GM12892 (cell line): ENCODE results near the gene ZNF362.

ENCODE experiments used
- DNase-seq: peaks from one replicate; pipeline ENCODE4 v3.0.0; 2011; ENCODE audit not compliant: insufficient read length
- FAIRE-seq: peaks from 2 replicates; lab custom pipeline; 2011; peaks lifted over from hg19 to GRCh38; lab: Jason Lieb, UNC
- POLR2A ChIP-seq: IDR thresholded peaks from 2 replicates; pipeline ENCODE4 v1.6.1; 2011; ENCODE audit warnings: low read depth, low read length, control low read depth
- POLR2AphosphoS5 ChIP-seq: IDR thresholded peaks from 2 replicates; pipeline ENCODE4 v1.6.1; 2011; ENCODE audit warnings: low read depth, low read length, control low read depth
- TAF1 ChIP-seq: IDR thresholded peaks from 2 replicates; pipeline ENCODE4 v1.6.1; 2011; ENCODE audit warnings: low read depth, mild to moderate bottlenecking, control low read depth, low read length, borderline replicate concordance

The ZNF362 gene

GRCh38 chr1:33272509-33272908, 16.2 kb downstream of the ZNF362 start:
- DNase-seq (no peak), FAIRE-seq (no peak)
- TF ChIP-seq POLR2AphosphoS5 (no peak), TAF1 (no peak), POLR2A (no peak)

GRCh38 chr1:33272930-33273329, 16.6 kb downstream of the ZNF362 start:
- FAIRE-seq = no peak
- no peak for TF ChIP-seq POLR2AphosphoS5
- no peak for TF ChIP-seq TAF1
- no peak for TF ChIP-seq POLR2A
- DNase-seq = no peak

GRCh38 chr1:33273406-33273805, 17.1 kb downstream of the ZNF362 start:
- no peak for TF ChIP-seq POLR2A
- no peak for TF ChIP-seq TAF1
- no peak for TF ChIP-seq POLR2AphosphoS5
- no peak for FAIRE-seq
- DNase-seq = no peak

GRCh38 chr1:33273961-33274371, 17.7 kb downstream of the ZNF362 start:
- DNase-seq = no peak
- TF ChIP-seq TAF1 (no peak), POLR2AphosphoS5 (no peak)
- no peak for FAIRE-seq

GRCh38 chr1:33274446-33274845, 18.2 kb downstream of the ZNF362 start:
- DNase-seq = no peak
- FAIRE-seq = no peak
- TF ChIP-seq POLR2A = no peak
- TF ChIP-seq TAF1 = no peak
- no peak for TF ChIP-seq POLR2AphosphoS5

- DNase-seq (no peak), FAIRE-seq (no peak)
- no peak for TF ChIP-seq POLR2A
- TF ChIP-seq POLR2AphosphoS5 = no peak
- TF ChIP-seq TAF1 = no peak
Measured at GRCh38 chr1:33275195-33275594, 18.9 kb downstream of the ZNF362 start.

- DNase-seq (no peak), FAIRE-seq (no peak)
- TF ChIP-seq POLR2A = no peak
- TF ChIP-seq TAF1 = no peak
- no peak for TF ChIP-seq POLR2AphosphoS5
Measured at GRCh38 chr1:33275706-33276572, 19.6 kb downstream of the ZNF362 start.

- TF ChIP-seq TAF1 (no peak), POLR2A (no peak), POLR2AphosphoS5 (no peak)
- no peak for FAIRE-seq
Measured at GRCh38 chr1:33276573-33277298, 20.4 kb downstream of the ZNF362 start.

GRCh38 chr1:33277488-33278084, 21.3 kb downstream of the ZNF362 start:
- FAIRE-seq (no peak), DNase-seq (no peak)
- TF ChIP-seq TAF1 = no peak
- no peak for TF ChIP-seq POLR2AphosphoS5
- no peak for TF ChIP-seq POLR2A

More at GRCh38 chr1:33276573-33277298, 20.4 kb downstream of the ZNF362 start:
- no peak for DNase-seq

- DNase-seq (no peak), FAIRE-seq (no peak)
- no peak for TF ChIP-seq POLR2A
- TF ChIP-seq TAF1 = no peak
- TF ChIP-seq POLR2AphosphoS5 = no peak
Measured at GRCh38 chr1:33280091-33280661, 23.9 kb downstream of the ZNF362 start.
